ENCODE data around the gene ZNF296. TPM values are rescaled to one million over a fixed set of nuclear protein-coding genes. Genes with fewer than 3 reads are reported as not detected.

ZNF296 gene
- total RNA-seq, 1 experiment from 2014 or later: 6.7 TPM

- H3K27me3 ChIP-seq (ENCODE audit: control insufficient read depth, insufficient read depth, low read length): no peaks in the 10 kb centered on the region
- ChIA-PET CTCF (no interaction called here), POLR2A (interaction anchor here (0.6 kb wide), 1 partner anchor 12 kb away, joined by 5 read pairs; no protein-coding TSS in a partner anchor)
- TF ChIP-seq CTCF (IDR thresholded peaks at IDR 0.05) (no peak), SIN3A (IDR thresholded peaks at IDR 0.05; ENCODE audit: borderline replicate concordance, insufficient read depth, low read depth, low read length) (no peak), POLR2AphosphoS5 (IDR thresholded peaks at IDR 0.05; ENCODE audit: low read depth, low read length) (no peak), TCF7L2 (IDR thresholded peaks at IDR 0.05; ENCODE audit: low read depth, low read length) (no peak), REST (IDR thresholded peaks at IDR 0.05; ENCODE audit: insufficient read depth in 1 of 2, low read depth in 2 of 2, low read length in 1 of 2) (no peak)
- no peak for DNase-seq (ENCODE audit: low read depth, low spot score)
- no peaks in the 10 kb centered on the region for H3K9me3 ChIP-seq (ENCODE audit: control insufficient read depth, insufficient read depth, low read depth, low read length)
- H3K27ac ChIP-seq (ENCODE audit: low read length): no peak overlapping the region
- in situ Hi-C loops (cut with HindIII; ENCODE audit: low pct_unique_long_range_greater_than_20kb, low sequenced_read_pairs): no loop called here
- BruUV-seq (replicated peaks): no TSS peak
- intact Hi-C loops (cut with micrococcal nuclease; ENCODE audit: unreplicated experiment): no loop called here
- no peak overlapping the region for H3K4me3 ChIP-seq (ENCODE audit: low read depth in 2 of 2, low read length in 2 of 2)
- no peaks in the 10 kb centered on the region for H3K36me3 ChIP-seq (ENCODE audit: control insufficient read depth, insufficient read depth, low read length)
- no peak for ATAC-seq
- H3K4me1 ChIP-seq (ENCODE audit: control insufficient read depth, insufficient read depth, low read length): 0 out of 2 replicates have a peak, but pooled peaks cover 2% of the 10 kb centered on the region
Measured at GRCh38 chr19:45122832-45123231, 46.6 kb upstream of the ZNF296 start.

- Histone ChIP-seq H3K4me1 (ENCODE audit: control insufficient read depth, insufficient read depth, low read length) (peaks cover 4% of the 10 kb centered on the region; the same call in 1 of the 2 replicates), H3K9me3 (ENCODE audit: control insufficient read depth, insufficient read depth, low read depth, low read length) (no peaks in the 10 kb centered on the region), H3K4me3 (ENCODE audit: low read depth in 2 of 2, low read length in 2 of 2) (no peak overlapping the region), H3K27me3 (ENCODE audit: control insufficient read depth, insufficient read depth, low read length) (no peaks in the 10 kb centered on the region), H3K27ac (ENCODE audit: low read length) (no peak overlapping the region), H3K36me3 (ENCODE audit: control insufficient read depth, insufficient read depth, low read length) (no peaks in the 10 kb centered on the region)
- BruUV-seq (replicated peaks): no TSS peak
- ATAC-seq: no peak
- DNase-seq (ENCODE audit: low read depth, low spot score): no peak
- POLR2A ChIA-PET: no interaction called here
- in situ Hi-C loops (cut with HindIII; ENCODE audit: low pct_unique_long_range_greater_than_20kb, low sequenced_read_pairs): no loop called here
- CTCF ChIA-PET: no interaction called here
- intact Hi-C loops (cut with micrococcal nuclease; ENCODE audit: unreplicated experiment): no loop called here
- TF ChIP-seq SIN3A (IDR thresholded peaks at IDR 0.05; ENCODE audit: borderline replicate concordance, insufficient read depth, low read depth, low read length): no peak
- TF ChIP-seq POLR2AphosphoS5 (IDR thresholded peaks at IDR 0.05; ENCODE audit: low read depth, low read length): no peak
Measured at GRCh38 chr19:45121827-45122345, 45.6 kb upstream of the ZNF296 start.

- no peaks in the 10 kb centered on the region for H3K36me3 ChIP-seq (ENCODE audit: control insufficient read depth, insufficient read depth, low read length)
- BruUV-seq (replicated peaks): no TSS peak
- H3K4me1 ChIP-seq (ENCODE audit: control insufficient read depth, insufficient read depth, low read length): peaks cover 4% of the 10 kb centered on the region; the same call in 1 of the 2 replicates
- no peaks in the 10 kb centered on the region for H3K9me3 ChIP-seq (ENCODE audit: control insufficient read depth, insufficient read depth, low read depth, low read length)
- ChIA-PET CTCF (no interaction called here), POLR2A (no interaction called here)
- in situ Hi-C loops (cut with HindIII; ENCODE audit: low pct_unique_long_range_greater_than_20kb, low sequenced_read_pairs) (no loop called here), intact Hi-C loops (cut with micrococcal nuclease; ENCODE audit: unreplicated experiment) (no loop called here)
- no peaks in the 10 kb centered on the region for H3K27me3 ChIP-seq (ENCODE audit: control insufficient read depth, insufficient read depth, low read length)
- H3K4me3 ChIP-seq (ENCODE audit: low read depth in 2 of 2, low read length in 2 of 2): no peak overlapping the region
- ATAC-seq (no peak), DNase-seq (ENCODE audit: low read depth, low spot score) (no peak)
- TF ChIP-seq SIN3A (IDR thresholded peaks at IDR 0.05; ENCODE audit: borderline replicate concordance, insufficient read depth, low read depth, low read length) (no peak), REST (IDR thresholded peaks at IDR 0.05; ENCODE audit: insufficient read depth in 1 of 2, low read depth in 2 of 2, low read length in 1 of 2) (no peak), CTCF (IDR thresholded peaks at IDR 0.05) (no peak), TCF7L2 (IDR thresholded peaks at IDR 0.05; ENCODE audit: low read depth, low read length) (no peak), POLR2AphosphoS5 (IDR thresholded peaks at IDR 0.05; ENCODE audit: low read depth, low read length) (no peak)
- H3K27ac ChIP-seq (ENCODE audit: low read length): no peak overlapping the region
Measured at GRCh38 chr19:45119582-45119981, 43.3 kb upstream of the ZNF296 start.
